ENCODE measurements around the gene RPL29. TPM values are rescaled to one million over a fixed set of nuclear protein-coding genes. Genes with fewer than 3 reads are reported as not detected.

RPL29 gene
- total RNA-seq, 1 experiment from 2014 or later: 995 TPM

- CTCF ChIA-PET: no interaction called here
- Mint-ChIP-seq H3K4me1 (ENCODE audit: low read depth, unreplicated experiment) (no peaks in the 10 kb centered on the region), H3K4me3 (ENCODE audit: unreplicated experiment) (no peak overlapping the region), H3K27ac (ENCODE audit: unreplicated experiment) (no peak overlapping the region), H3K27me3 (ENCODE audit: insufficient read depth, unreplicated experiment) (no peaks in the 10 kb centered on the region), H3K9me3 (ENCODE audit: unreplicated experiment) (no peaks in the 10 kb centered on the region), H3K36me3 (ENCODE audit: insufficient read depth, unreplicated experiment) (no peaks in the 10 kb centered on the region)
- intact Hi-C loops (cut with micrococcal nuclease; ENCODE audit: unreplicated experiment): no loop called here
- H3K27me3 ChIP-seq (replicated peaks; ENCODE audit: control insufficient read depth, insufficient read depth, low read length): no peaks in the 10 kb centered on the region
- POLR2A ChIA-PET: no interaction called here
- BruUV-seq (replicated peaks): no TSS peak
- H3K9me3 ChIP-seq: no peaks in the 10 kb centered on the region
- H3K4me1 ChIP-seq: no peaks in the 10 kb centered on the region
- H3K4me3 ChIP-seq (ENCODE audit: low read depth, low read length): no peak overlapping the region
- H3K36me3 ChIP-seq (ENCODE audit: control insufficient read depth, insufficient read depth, low read length): no peaks in the 10 kb centered on the region
- no peak for TF ChIP-seq CTCF (IDR thresholded peaks at IDR 0.05; ENCODE audit: insufficient read depth in 1 of 2, low read depth in 1 of 2, low read length in 1 of 2, severe bottlenecking in 1 of 2, unreplicated experiment in 1 of 2)
- DNase-seq: no peak
Measured at GRCh38 chr3:52025453-52025852, 29.8 kb upstream of the RPL29 start.

DNA sequence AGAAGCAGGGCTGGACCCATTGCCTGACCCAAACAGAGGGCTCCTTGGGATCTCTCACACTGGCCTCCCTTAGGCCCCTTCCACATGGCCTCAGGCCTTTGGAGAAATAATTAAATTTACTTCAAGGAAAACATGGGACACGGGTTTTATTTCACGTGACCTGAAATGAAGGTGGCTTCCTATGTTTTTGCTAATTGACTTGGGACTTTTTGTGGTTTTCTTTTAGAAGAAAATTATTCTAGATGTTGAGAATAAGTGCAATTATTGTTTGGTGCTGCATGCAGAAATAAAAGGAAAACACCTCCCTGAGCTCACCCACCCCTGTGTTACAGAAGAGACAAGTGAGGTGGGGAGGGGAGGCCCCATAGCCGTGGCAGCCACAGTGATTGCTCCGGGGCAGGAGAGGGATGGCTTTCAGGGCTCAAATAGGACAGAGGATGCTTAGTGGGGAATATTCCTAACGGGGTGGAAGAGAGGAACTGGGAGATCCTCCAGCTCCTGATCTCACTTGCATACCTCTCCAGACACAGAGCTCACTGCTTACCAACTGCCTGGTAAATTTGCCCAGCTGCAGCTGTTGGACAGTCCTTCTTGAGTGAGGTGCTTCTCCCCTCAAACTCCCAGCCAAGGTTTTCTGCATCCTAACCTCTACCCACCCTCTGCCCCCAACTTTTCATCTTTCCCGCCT is 29.2 kb upstream of the RPL29 start:
- Mint-ChIP-seq H3K36me3 (ENCODE audit: insufficient read depth, unreplicated experiment) (no peaks in the 10 kb centered on the region), H3K27ac (ENCODE audit: unreplicated experiment) (no peak overlapping the region), H3K27me3 (ENCODE audit: insufficient read depth, unreplicated experiment) (no peaks in the 10 kb centered on the region), H3K4me1 (ENCODE audit: low read depth, unreplicated experiment) (no peaks in the 10 kb centered on the region), H3K9me3 (ENCODE audit: unreplicated experiment) (no peaks in the 10 kb centered on the region), H3K4me3 (ENCODE audit: unreplicated experiment) (no peak overlapping the region)
- intact Hi-C loops (cut with micrococcal nuclease; ENCODE audit: unreplicated experiment): no loop called here
- no peak for TF ChIP-seq CTCF (IDR thresholded peaks at IDR 0.05; ENCODE audit: insufficient read depth in 1 of 2, low read depth in 1 of 2, low read length in 1 of 2, severe bottlenecking in 1 of 2, unreplicated experiment in 1 of 2)
- Histone ChIP-seq H3K9me3 (no peaks in the 10 kb centered on the region), H3K4me1 (no peaks in the 10 kb centered on the region), H3K4me3 (ENCODE audit: low read depth, low read length) (no peak overlapping the region), H3K36me3 (ENCODE audit: control insufficient read depth, insufficient read depth, low read length) (no peaks in the 10 kb centered on the region), H3K27me3 (replicated peaks; ENCODE audit: control insufficient read depth, insufficient read depth, low read length) (no peaks in the 10 kb centered on the region)
- ChIA-PET CTCF (no interaction called here), POLR2A (no interaction called here)
- no TSS peak for BruUV-seq (replicated peaks)
- DNase-seq: no peak

GRCh38 chr3:52023860-52024764 is 28.4 kb upstream of the RPL29 start:
- Histone ChIP-seq H3K4me1 (no peaks in the 10 kb centered on the region), H3K36me3 (ENCODE audit: control insufficient read depth, insufficient read depth, low read length) (no peaks in the 10 kb centered on the region), H3K27me3 (replicated peaks; ENCODE audit: control insufficient read depth, insufficient read depth, low read length) (no peaks in the 10 kb centered on the region), H3K4me3 (ENCODE audit: low read depth, low read length) (no peak overlapping the region), H3K9me3 (no peaks in the 10 kb centered on the region)
- TF ChIP-seq CTCF (IDR thresholded peaks at IDR 0.05; ENCODE audit: insufficient read depth in 1 of 2, low read depth in 1 of 2, low read length in 1 of 2, severe bottlenecking in 1 of 2, unreplicated experiment in 1 of 2): no peak
- no peaks in the 10 kb centered on the region for H3K27me3 Mint-ChIP-seq (ENCODE audit: insufficient read depth, unreplicated experiment)
- CTCF ChIA-PET: no interaction called here
- POLR2A ChIA-PET: no interaction called here
- no peaks in the 10 kb centered on the region for H3K4me1 Mint-ChIP-seq (ENCODE audit: low read depth, unreplicated experiment)
- H3K36me3 Mint-ChIP-seq (ENCODE audit: insufficient read depth, unreplicated experiment): no peaks in the 10 kb centered on the region
- no peaks in the 10 kb centered on the region for H3K9me3 Mint-ChIP-seq (ENCODE audit: unreplicated experiment)
- DNase-seq: no peak
- BruUV-seq (replicated peaks): no TSS peak
- intact Hi-C loops (cut with micrococcal nuclease; ENCODE audit: unreplicated experiment): no loop called here
- no peak overlapping the region for H3K4me3 Mint-ChIP-seq (ENCODE audit: unreplicated experiment)
- no peak overlapping the region for H3K27ac Mint-ChIP-seq (ENCODE audit: unreplicated experiment)
